ENCODE results near the gene MBTD1. TPM values are rescaled to one million over a fixed set of nuclear protein-coding genes. Genes with fewer than 3 reads are reported as not detected.

Gene MBTD1
- polyA plus RNA-seq, 1 of the 3 experiments (the other 2 are of a cell fraction): 4.6 TPM

- TF ChIP-seq ZBTB33 (IDR thresholded peaks at IDR 0.05; ENCODE audit: borderline replicate concordance, low read depth) (no peak), USF2 (IDR thresholded peaks at IDR 0.05; ENCODE audit: borderline replicate concordance, low read depth, low read length) (no peak), MEF2A (IDR thresholded peaks at IDR 0.05; ENCODE audit: borderline replicate concordance, low read depth) (no peak), FOXM1 (IDR thresholded peaks at IDR 0.05; ENCODE audit: low read depth) (0 out of 2 replicates have a peak, but pooled peaks have one; percentile 21), MAX (IDR thresholded peaks at IDR 0.05; ENCODE audit: low read depth) (no peak), USF1 (IDR thresholded peaks at IDR 0.05; ENCODE audit: borderline replicate concordance, low read depth) (no peak), MXI1 (IDR thresholded peaks at IDR 0.05; ENCODE audit: low read depth, low read length) (no peak), TCF12 (IDR thresholded peaks at IDR 0.05) (no peak), CTCF (IDR thresholded peaks at IDR 0.05) (peak; percentile 96), PBX3 (IDR thresholded peaks at IDR 0.05) (no peak), IRF3 (IDR thresholded peaks at IDR 0.05; ENCODE audit: low read depth, low read length) (no peak), NRF1 (IDR thresholded peaks at IDR 0.05; ENCODE audit: low read depth, low read length) (peak; percentile 52), ELF1 (IDR thresholded peaks at IDR 0.05) (no peak), FOXJ3 (CRISPR knock-in tag; IDR thresholded peaks at IDR 0.05) (no peak), SIN3A (IDR thresholded peaks at IDR 0.05; ENCODE audit: borderline replicate concordance, low read depth, low read length) (no peak)
Measured at GRCh38 chr17:51166987-51167931, 92.6 kb downstream of the MBTD1 start (continued).

Measured in SK-N-SH (cell line).